HCT116 (cell line): Measurements from ENCODE around the gene GALC. TPM values are rescaled to one million over a fixed set of nuclear protein-coding genes. Genes with fewer than 3 reads are reported as not detected.

Experiments used
- ATAC-seq: fragments of 200-7000 bp; cut with Tn5 transposase; 2 replicates; pipeline ENCODE4 v1.9.1; 2020; ENCODE audit warnings: mild to moderate bottlenecking, moderate library complexity
- BruUV-seq: library from RNA; stranded (reverse); fragments of 400-500 nt; replicated peaks from 2 replicates; lab custom pipeline; 2021; lab: Mats Ljungman, UMichigan
- CTCF ChIA-PET: fragments of 300-600 bp; sonication (Branson Sonifier 250); formaldehyde crosslinking; loops from one replicate; lab custom pipeline; 2021; ENCODE audit warnings: antibody characterized with exemption; lab: Charles Lee
- POLR2A ChIA-PET: fragments of 300-600, 350-600 bp; sonication (Branson Sonifier 250); formaldehyde crosslinking; loops from one replicate; lab custom pipeline; 2021; ENCODE audit warnings: antibody characterized with exemption; lab: Charles Lee
- RAD21 ChIA-PET, 2 experiments: fragments of 300-600 bp; sonication (Branson Sonifier 250); formaldehyde crosslinking; loops; one replicate each; lab custom pipeline; 2023; ENCODE audit warnings: low total read pairs in 2 of 2; ENCODE audit not compliant: uncharacterized antibody in 2 of 2, unreplicated experiment in 2 of 2, low non-redundant PET in 1 of 2; lab: Charles Lee
- DNase-seq: peaks from one replicate; pipeline ENCODE4 v3.0.0-alpha.2; 2010; ENCODE audit warnings: low read depth, low spot score
- H2AFZ ChIP-seq: fragments of 200-600 bp; shearing (Covaris generic), sonication (generic); 2 replicates; pipeline ENCODE4 v1.6.1; 2017; ENCODE audit warnings: low read depth, mixed run types, mixed read lengths, antibody characterized with exemption, low read length; ENCODE audit not compliant: poor library complexity, severe bottlenecking
- H3K27ac ChIP-seq: 2 replicates; pipeline ENCODE4 v1.5.1; 2012; ENCODE audit warnings: low read depth, low read length
- H3K27me3 ChIP-seq: fragments of 200-600 bp; sonication (generic); 2 replicates; pipeline ENCODE4 v1.6.1; 2016; ENCODE audit warnings: mixed run types, low read length, mixed read lengths; ENCODE audit not compliant: insufficient read depth
- H3K36me3 ChIP-seq, 2 experiments: fragments of 200-500 bp in 1 of 2; fragments of 200-600 bp in 1 of 2; sonication (Bioruptor generic) in 1 of 2; sonication (generic) in 1 of 2; 2 replicates each; pipeline versions ENCODE4 v1.5.1 to v1.6.1; 2014 to 2016; ENCODE audit warnings: low read length in 2 of 2, inconsistent platforms in 1 of 2, mixed read lengths in 1 of 2, mixed run types in 1 of 2; ENCODE audit not compliant: insufficient read depth in 2 of 2, control insufficient read depth in 1 of 2
- H3K4me1 ChIP-seq, 2 experiments: fragments of 200-600 bp in 1 of 2; sonication (generic) in 1 of 2; 2 replicates each; pipeline versions ENCODE4 v1.5.1 to v1.6.1; 2012 to 2017; ENCODE audit warnings: low read length in 2 of 2, inconsistent platforms in 1 of 2, mild to moderate bottlenecking in 1 of 2, mixed read lengths in 1 of 2, mixed run types in 1 of 2, moderate library complexity in 1 of 2; ENCODE audit not compliant: insufficient read depth in 2 of 2, control insufficient read depth in 1 of 2
- H3K4me2 ChIP-seq: fragments of 200-600 bp; sonication (generic); 2 replicates; pipeline ENCODE4 v1.6.1; 2017; ENCODE audit warnings: mixed run types, low read length, mixed read lengths
- H3K4me3 ChIP-seq, 2 experiments: fragments of 200-600 bp in 1 of 2; sonication (generic) in 1 of 2; replicated peaks in 1 of 2; 2 replicates each; pipeline ENCODE4 v1.5.1; 2011 to 2016; ENCODE audit warnings: low read length in 2 of 2, control low read depth in 1 of 2, low read depth in 1 of 2, mild to moderate bottlenecking in 1 of 2, mixed read lengths in 1 of 2, mixed run types in 1 of 2
- H3K79me2 ChIP-seq: fragments of 200-600 bp; sonication (generic); 2 replicates; pipeline ENCODE4 v1.6.1; 2017; ENCODE audit warnings: mild to moderate bottlenecking, mixed run types, low read length, moderate library complexity, mixed read lengths; ENCODE audit not compliant: insufficient read depth
- H3K9ac ChIP-seq: fragments of 200-600 bp; sonication (generic); 2 replicates; pipeline ENCODE4 v1.6.1; 2016; ENCODE audit warnings: low read length, mixed read lengths
- H3K9me2 ChIP-seq: fragments of 200-600 bp; sonication (generic), shearing (Covaris generic); 2 replicates; pipeline ENCODE4 v1.6.1; 2017; ENCODE audit warnings: mixed run types, mild to moderate bottlenecking, moderate library complexity; ENCODE audit not compliant: insufficient read depth
- H3K9me3 ChIP-seq, 2 experiments: fragments of 200-500 bp in 1 of 2; fragments of 200-600 bp in 1 of 2; sonication (Bioruptor generic) in 1 of 2; sonication (generic) in 1 of 2; 2 replicates each; pipeline ENCODE4 v1.6.1; 2014 to 2017; ENCODE audit warnings: low read length in 2 of 2, mixed read lengths in 2 of 2, inconsistent platforms in 1 of 2, low read depth in 1 of 2, mild to moderate bottlenecking in 1 of 2, mixed run types in 1 of 2, moderate library complexity in 1 of 2; ENCODE audit not compliant: control insufficient read depth in 1 of 2, insufficient read depth in 1 of 2
- H4K20me1 ChIP-seq: fragments of 200-600 bp; sonication (generic), shearing (Covaris generic); 2 replicates; pipeline ENCODE4 v1.6.1; 2017; ENCODE audit warnings: mixed run types, mild to moderate bottlenecking, moderate library complexity; ENCODE audit not compliant: insufficient read depth
- CBX3 ChIP-seq: IDR thresholded peaks from 2 replicates; pipeline ENCODE4 v1.6.1; 2012; ENCODE audit warnings: low read depth
- CEBPB ChIP-seq: IDR thresholded peaks from 2 replicates; pipeline ENCODE4 v1.6.1; 2012; ENCODE audit warnings: low read depth
- EGR1 ChIP-seq: IDR thresholded peaks from 2 replicates; pipeline ENCODE4 v1.6.1; 2012; ENCODE audit warnings: low read depth
- ELF1 ChIP-seq: IDR thresholded peaks from 2 replicates; pipeline ENCODE4 v1.6.1; 2012; ENCODE audit warnings: low read depth, borderline replicate concordance
- EZH2 ChIP-seq: fragments of 200-600 bp; sonication (generic); IDR thresholded peaks from 2 replicates; pipeline ENCODE4 v1.6.1; 2017; ENCODE audit warnings: antibody characterized with exemption, mixed run types
- EZH2phosphoT487 ChIP-seq: fragments of 200-600 bp; IDR thresholded peaks from 2 replicates; pipeline ENCODE4 v1.6.1; 2018; ENCODE audit warnings: antibody characterized with exemption, borderline replicate concordance
- FOSL1 ChIP-seq: IDR thresholded peaks from 2 replicates; pipeline ENCODE4 v1.6.1; 2012; ENCODE audit warnings: low read depth
- JUND ChIP-seq: IDR thresholded peaks from 2 replicates; pipeline ENCODE4 v1.6.1; 2012
- POLR2A ChIP-seq: IDR thresholded peaks from 2 replicates; pipeline ENCODE4 v1.7.0; 2011; ENCODE audit warnings: borderline replicate concordance; ENCODE audit not compliant: insufficient read depth, insufficient read length; ENCODE audit errors: extremely low read depth
- RAD21 ChIP-seq: IDR thresholded peaks from 2 replicates; pipeline ENCODE4 v1.6.1; 2012; ENCODE audit warnings: low read depth, mild to moderate bottlenecking
- SIN3A ChIP-seq: IDR thresholded peaks from 2 replicates; pipeline ENCODE4 v1.6.1; 2012; ENCODE audit warnings: low read depth
- TCF7L2 ChIP-seq: IDR thresholded peaks from 2 replicates; pipeline ENCODE4 v1.7.0; 2011; ENCODE audit warnings: borderline replicate concordance, inconsistent platforms; ENCODE audit not compliant: insufficient read depth, insufficient read length; ENCODE audit errors: extremely low read depth
- ZNF274 ChIP-seq: fragments of 200-500 bp; sonication (Bioruptor generic); IDR thresholded peaks from 2 replicates; pipeline ENCODE4 v1.6.1; 2014; ENCODE audit warnings: mild to moderate bottlenecking, low read depth, low read length, inconsistent platforms
- intact Hi-C: fragments of 100-400 bp; cut with micrococcal nuclease; formaldehyde crosslinking; loops from 2 replicates; pipeline ENCODE4 v1.10.0; 2022
- total RNA-seq: library from RNA; stranded (reverse); gene quantifications from one replicate; pipeline ENCODE4 v1.2.1, GENCODE V29; 2021; ENCODE audit not compliant: unreplicated experiment
- TF ChIP-seq, protein P1 (sequence below), 3 experiments: fragments of 200-600 bp in 1 of 3; sonication (generic) in 1 of 3; IDR thresholded peaks in 2 of 3; conservative IDR thresholded peaks in 1 of 3; 2 replicates each; pipeline ENCODE4 v1.5.1; 2012 to 2017; ENCODE audit warnings: low read depth in 2 of 3, low read length in 2 of 3, antibody characterized with exemption in 1 of 3, borderline replicate concordance in 1 of 3, control low read depth in 1 of 3, mild to moderate bottlenecking in 1 of 3, mixed read lengths in 1 of 3, mixed run types in 1 of 3, moderate library complexity in 1 of 3; ENCODE audit not compliant: insufficient read depth in 1 of 3
- TF ChIP-seq, protein P2 (sequence below): IDR thresholded peaks from 2 replicates; pipeline ENCODE4 v1.6.1; 2012; ENCODE audit warnings: low read depth
- TF ChIP-seq, protein P3 (sequence below): IDR thresholded peaks from 2 replicates; pipeline ENCODE4 v1.6.1; 2012
- TF ChIP-seq, protein P4 (sequence below): IDR thresholded peaks from 2 replicates; pipeline ENCODE4 v1.6.1; 2012

GALC gene
- total RNA-seq, 1 experiment from 2014 or later, result 0.59 TPM

DNA sequence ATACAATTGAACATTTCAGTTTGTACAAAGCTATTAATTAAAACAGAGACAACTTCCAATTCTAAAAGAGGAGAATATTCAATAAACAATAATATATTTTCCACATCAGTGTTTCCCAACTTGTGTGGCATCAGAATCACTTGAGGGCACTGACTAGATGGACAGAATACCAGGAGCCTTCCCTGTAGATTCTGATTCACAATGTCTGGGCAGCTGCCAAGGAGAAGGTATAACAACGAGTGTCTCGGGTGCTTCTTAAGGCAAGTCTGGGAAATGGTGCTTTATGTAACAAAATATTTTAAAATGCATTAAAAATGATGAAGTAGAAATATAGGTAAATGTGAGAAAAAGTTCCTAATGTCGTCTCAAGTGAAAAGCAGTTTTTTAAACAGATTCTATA lies 26.2 kb downstream of the GALC start:
- no peak for ATAC-seq

DNA sequence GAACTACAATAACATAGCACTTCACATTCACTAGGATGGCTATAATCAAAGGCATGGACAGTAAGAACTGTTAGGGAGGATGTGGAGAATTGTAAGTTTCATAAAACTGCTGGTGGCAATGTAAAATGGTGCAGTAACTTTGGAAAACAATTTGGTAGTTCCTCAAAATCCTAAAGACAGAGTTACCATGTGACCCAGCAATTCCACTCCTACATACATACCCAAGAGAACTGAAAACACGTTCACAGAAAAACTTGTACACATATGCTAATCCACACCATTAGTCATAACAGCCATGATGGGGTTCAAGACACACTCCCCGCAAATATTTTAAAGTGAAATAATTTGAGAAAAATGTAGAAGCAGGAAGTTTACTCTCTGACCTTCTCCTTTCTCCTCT lies 31.7 kb downstream of the GALC start:
- no peaks in the 10 kb centered on the region for H3K27me3 ChIP-seq
- ChIA-PET RAD21 (no interaction called here), POLR2A (no interaction called here), CTCF (no interaction called here)
- H2AFZ ChIP-seq, result no peak overlapping the region
- DNase-seq (no peak), ATAC-seq (no peak)
- intact Hi-C loops, result no loop called here
- BruUV-seq, result no TSS peak
- no peaks in the 10 kb centered on the region for H3K4me1 ChIP-seq
- no peak overlapping the region for H3K27ac ChIP-seq
- H3K9ac ChIP-seq, result no peak overlapping the region
- H3K9me2 ChIP-seq, result no peaks in the 10 kb centered on the region
- TF ChIP-seq, protein P1, sequence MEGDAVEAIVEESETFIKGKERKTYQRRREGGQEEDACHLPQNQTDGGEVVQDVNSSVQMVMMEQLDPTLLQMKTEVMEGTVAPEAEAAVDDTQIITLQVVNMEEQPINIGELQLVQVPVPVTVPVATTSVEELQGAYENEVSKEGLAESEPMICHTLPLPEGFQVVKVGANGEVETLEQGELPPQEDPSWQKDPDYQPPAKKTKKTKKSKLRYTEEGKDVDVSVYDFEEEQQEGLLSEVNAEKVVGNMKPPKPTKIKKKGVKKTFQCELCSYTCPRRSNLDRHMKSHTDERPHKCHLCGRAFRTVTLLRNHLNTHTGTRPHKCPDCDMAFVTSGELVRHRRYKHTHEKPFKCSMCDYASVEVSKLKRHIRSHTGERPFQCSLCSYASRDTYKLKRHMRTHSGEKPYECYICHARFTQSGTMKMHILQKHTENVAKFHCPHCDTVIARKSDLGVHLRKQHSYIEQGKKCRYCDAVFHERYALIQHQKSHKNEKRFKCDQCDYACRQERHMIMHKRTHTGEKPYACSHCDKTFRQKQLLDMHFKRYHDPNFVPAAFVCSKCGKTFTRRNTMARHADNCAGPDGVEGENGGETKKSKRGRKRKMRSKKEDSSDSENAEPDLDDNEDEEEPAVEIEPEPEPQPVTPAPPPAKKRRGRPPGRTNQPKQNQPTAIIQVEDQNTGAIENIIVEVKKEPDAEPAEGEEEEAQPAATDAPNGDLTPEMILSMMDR (IDR thresholded peaks at IDR 0.05 in 2 of 3, conservative IDR thresholded peaks at IDR 0.05 in 1 of 3; ENCODE audit: borderline replicate concordance in 1 of 3, insufficient read depth in 1 of 3, low read depth in 2 of 3, low read length in 2 of 3), result no peak
- TF ChIP-seq ZNF274 (no peak), RAD21 (no peak), EGR1 (no peak), TCF7L2 (no peak), EZH2 (no peak), ELF1 (no peak), EZH2phosphoT487 (no peak), SIN3A (no peak)
- TF ChIP-seq, protein P2, sequence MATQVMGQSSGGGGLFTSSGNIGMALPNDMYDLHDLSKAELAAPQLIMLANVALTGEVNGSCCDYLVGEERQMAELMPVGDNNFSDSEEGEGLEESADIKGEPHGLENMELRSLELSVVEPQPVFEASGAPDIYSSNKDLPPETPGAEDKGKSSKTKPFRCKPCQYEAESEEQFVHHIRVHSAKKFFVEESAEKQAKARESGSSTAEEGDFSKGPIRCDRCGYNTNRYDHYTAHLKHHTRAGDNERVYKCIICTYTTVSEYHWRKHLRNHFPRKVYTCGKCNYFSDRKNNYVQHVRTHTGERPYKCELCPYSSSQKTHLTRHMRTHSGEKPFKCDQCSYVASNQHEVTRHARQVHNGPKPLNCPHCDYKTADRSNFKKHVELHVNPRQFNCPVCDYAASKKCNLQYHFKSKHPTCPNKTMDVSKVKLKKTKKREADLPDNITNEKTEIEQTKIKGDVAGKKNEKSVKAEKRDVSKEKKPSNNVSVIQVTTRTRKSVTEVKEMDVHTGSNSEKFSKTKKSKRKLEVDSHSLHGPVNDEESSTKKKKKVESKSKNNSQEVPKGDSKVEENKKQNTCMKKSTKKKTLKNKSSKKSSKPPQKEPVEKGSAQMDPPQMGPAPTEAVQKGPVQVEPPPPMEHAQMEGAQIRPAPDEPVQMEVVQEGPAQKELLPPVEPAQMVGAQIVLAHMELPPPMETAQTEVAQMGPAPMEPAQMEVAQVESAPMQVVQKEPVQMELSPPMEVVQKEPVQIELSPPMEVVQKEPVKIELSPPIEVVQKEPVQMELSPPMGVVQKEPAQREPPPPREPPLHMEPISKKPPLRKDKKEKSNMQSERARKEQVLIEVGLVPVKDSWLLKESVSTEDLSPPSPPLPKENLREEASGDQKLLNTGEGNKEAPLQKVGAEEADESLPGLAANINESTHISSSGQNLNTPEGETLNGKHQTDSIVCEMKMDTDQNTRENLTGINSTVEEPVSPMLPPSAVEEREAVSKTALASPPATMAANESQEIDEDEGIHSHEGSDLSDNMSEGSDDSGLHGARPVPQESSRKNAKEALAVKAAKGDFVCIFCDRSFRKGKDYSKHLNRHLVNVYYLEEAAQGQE, result no peak
- no peaks in the 10 kb centered on the region for H3K9me3 ChIP-seq
- H4K20me1 ChIP-seq, result no peaks in the 10 kb centered on the region
- H3K36me3 ChIP-seq, result no peaks in the 10 kb centered on the region
- H3K4me3 ChIP-seq, result no peak overlapping the region
- no peaks in the 10 kb centered on the region for H3K79me2 ChIP-seq
- no peak overlapping the region for H3K4me2 ChIP-seq

More for the DNA sequence above, 26.2 kb downstream of the GALC start:
- H3K4me1 ChIP-seq, result no peaks in the 10 kb centered on the region
- no peak overlapping the region for H2AFZ ChIP-seq
- no peak overlapping the region for H3K27ac ChIP-seq
- DNase-seq, result no peak
- H3K9ac ChIP-seq, result no peak overlapping the region
- no peak overlapping the region for H3K4me2 ChIP-seq
- no peak overlapping the region for H3K4me3 ChIP-seq
- intact Hi-C loops, result no loop called here
- no peaks in the 10 kb centered on the region for H3K9me2 ChIP-seq
- H3K27me3 ChIP-seq, result no peaks in the 10 kb centered on the region
- POLR2A ChIA-PET, result no interaction called here
- no TSS peak for BruUV-seq
- CTCF ChIA-PET, result no interaction called here
- H3K79me2 ChIP-seq, result no peaks in the 10 kb centered on the region
- TF ChIP-seq POLR2A (no peak), CEBPB (no peak), FOSL1 (no peak), ELF1 (no peak), CBX3 (no peak), TCF7L2 (no peak), EGR1 (no peak), JUND (no peak)
- TF ChIP-seq, protein P3, sequence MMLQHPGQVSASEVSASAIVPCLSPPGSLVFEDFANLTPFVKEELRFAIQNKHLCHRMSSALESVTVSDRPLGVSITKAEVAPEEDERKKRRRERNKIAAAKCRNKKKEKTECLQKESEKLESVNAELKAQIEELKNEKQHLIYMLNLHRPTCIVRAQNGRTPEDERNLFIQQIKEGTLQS, result no peak
- TF ChIP-seq, protein P4, sequence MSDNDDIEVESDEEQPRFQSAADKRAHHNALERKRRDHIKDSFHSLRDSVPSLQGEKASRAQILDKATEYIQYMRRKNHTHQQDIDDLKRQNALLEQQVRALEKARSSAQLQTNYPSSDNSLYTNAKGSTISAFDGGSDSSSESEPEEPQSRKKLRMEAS, result no peak
- H3K9me3 ChIP-seq, result no peaks in the 10 kb centered on the region
- H3K36me3 ChIP-seq, result no peaks in the 10 kb centered on the region
- RAD21 ChIA-PET, result no interaction called here
- no peaks in the 10 kb centered on the region; the same call in 1 of the 2 replicates for H4K20me1 ChIP-seq
